Measurements from ENCODE around the gene CDC14A. TPM values are rescaled to one million over a fixed set of nuclear protein-coding genes. Genes with fewer than 3 reads are reported as not detected.
"Not testable (repeated sequence)": the region's sequence is repeated elsewhere in the genome, so short reads cannot be mapped to it uniquely, and the experiment has no call there.

Gene CDC14A
- total RNA-seq, 1 experiment from 2014 or later: 11.1 TPM

- no peak for TF ChIP-seq HMGXB4 (CRISPR knock-in tag; IDR thresholded peaks at IDR 0.05)
- no peak for TF ChIP-seq ESRRA (CRISPR knock-in tag; IDR thresholded peaks at IDR 0.05; ENCODE audit: borderline replicate concordance)
- no peak for TF ChIP-seq NFE2L1 (CRISPR knock-in tag; IDR thresholded peaks at IDR 0.05)
- no peak for TF ChIP-seq GABPB1 (CRISPR knock-in tag; IDR thresholded peaks at IDR 0.05)
- no peak for TF ChIP-seq CBFB (CRISPR knock-in tag; IDR thresholded peaks at IDR 0.05; ENCODE audit: low read depth)
- TF ChIP-seq CTCF (IDR thresholded peaks at IDR 0.05): no peak
- no peak for TF ChIP-seq ZNF425 (CRISPR knock-in tag; conservative IDR thresholded peaks at IDR 0.05)
- TF ChIP-seq MXD4 (CRISPR knock-in tag; IDR thresholded peaks at IDR 0.05; ENCODE audit: borderline replicate concordance): no peak
- no peak for TF ChIP-seq NR1H2 (CRISPR knock-in tag; IDR thresholded peaks at IDR 0.05)
- no peak for TF ChIP-seq ZNF219 (CRISPR knock-in tag; IDR thresholded peaks at IDR 0.05; ENCODE audit: borderline replicate concordance)
- TF ChIP-seq MYBL2 (CRISPR knock-in tag; IDR thresholded peaks at IDR 0.05): no peak
- TF ChIP-seq MLX (CRISPR knock-in tag; IDR thresholded peaks at IDR 0.05): no peak
- TF ChIP-seq FOXJ3 (CRISPR knock-in tag; IDR thresholded peaks at IDR 0.05; ENCODE audit: borderline replicate concordance): no peak
- no peak for TF ChIP-seq ZBTB21 (CRISPR knock-in tag; IDR thresholded peaks at IDR 0.05; ENCODE audit: borderline replicate concordance)
These were observed 48.1 kb downstream of the CDC14A start (continued) for GRCh38 chr1:100400404-100400803.

GRCh38 chr1:100404821-100405220 lies 52.5 kb downstream of the CDC14A start:
- DNase-seq (ENCODE audit: low spot score) (no peak), ATAC-seq (no peak)
- Mint-ChIP-seq H3K4me1 (peaks cover 17% of the 10 kb centered on the region), H3K27me3 (ENCODE audit: low read depth) (no peaks in the 10 kb centered on the region), H3K4me3 (no peak overlapping the region), H3K9me3 (peaks cover 17% of the 10 kb centered on the region), H3K36me3 (peaks cover 14% of the 10 kb centered on the region), H3K27ac (no peak overlapping the region)
- TF ChIP-seq ESRRA (CRISPR knock-in tag; IDR thresholded peaks at IDR 0.05; ENCODE audit: borderline replicate concordance) (no peak), ZNF425 (CRISPR knock-in tag; conservative IDR thresholded peaks at IDR 0.05) (no peak)
- ChIA-PET POLR2A (no interaction called here), CTCF (no interaction called here)

- DNase-seq (ENCODE audit: low spot score); H3K27ac Mint-ChIP-seq; H3K27me3 Mint-ChIP-seq (ENCODE audit: low read depth); CTCF ChIA-PET; POLR2A ChIA-PET; H3K4me3 Mint-ChIP-seq; ATAC-seq: not testable (repeated sequence)
- Mint-ChIP-seq H3K36me3 (peaks cover 14% of the 10 kb centered on the region), H3K9me3 (peaks cover 17% of the 10 kb centered on the region), H3K4me1 (peaks cover 11% of the 10 kb centered on the region)
These were observed 53.6 kb downstream of the CDC14A start for GRCh38 chr1:100405902-100406301.

GRCh38 chr1:100407390-100407789 lies 55.1 kb downstream of the CDC14A start:
- DNase-seq (ENCODE audit: low spot score); CTCF ChIA-PET; H3K4me3 Mint-ChIP-seq; H3K27me3 Mint-ChIP-seq (ENCODE audit: low read depth); POLR2A ChIA-PET; ATAC-seq: not testable (repeated sequence)
- H3K27ac Mint-ChIP-seq: peak overlapping the region; percentile 84
- peaks cover 17% of the 10 kb centered on the region for H3K9me3 Mint-ChIP-seq
- peaks cover 14% of the 10 kb centered on the region for H3K36me3 Mint-ChIP-seq
- H3K4me1 Mint-ChIP-seq: peaks cover 22% of the 10 kb centered on the region
